Umbilical cord (tissue), 2 donors: ENCODE data around the gene POLA2. TPM values are rescaled to one million over a fixed set of nuclear protein-coding genes. Genes with fewer than 3 reads are reported as not detected.
"Not testable (repeated sequence)": the region's sequence is repeated elsewhere in the genome, so short reads cannot be mapped to it uniquely, and the experiment has no call there.

Experiments
- DNase-seq: peaks from one replicate; pipeline ENCODE4 v3.0.0-alpha.2; 2015; ENCODE audit warnings: low spot score
- total RNA-seq: library from RNA; depleted of rRNA; stranded (reverse); fragments of >200 nt; gene quantifications from one replicate; pipeline ENCODE4 v1.2.3, GENCODE V29; 2014; ENCODE audit warnings: low replicate concordance; ENCODE audit not compliant: insufficient read depth

POLA2 gene
- total RNA-seq, 1 donor from 2014 or later: 3.6 TPM

- DNase-seq: no peak
Observed at GRCh38 chr11:65242389-65242788, 19.4 kb upstream of the POLA2 start.

- no peak for DNase-seq
Observed at GRCh38 chr11:65243797-65244196, 18.0 kb upstream of the POLA2 start.

- not testable (repeated sequence) for DNase-seq
Observed at GRCh38 chr11:65245046-65245445, 16.7 kb upstream of the POLA2 start.

GRCh38 chr11:65246506-65246905 lies 15.3 kb upstream of the POLA2 start:
- no peak for DNase-seq

DNA sequence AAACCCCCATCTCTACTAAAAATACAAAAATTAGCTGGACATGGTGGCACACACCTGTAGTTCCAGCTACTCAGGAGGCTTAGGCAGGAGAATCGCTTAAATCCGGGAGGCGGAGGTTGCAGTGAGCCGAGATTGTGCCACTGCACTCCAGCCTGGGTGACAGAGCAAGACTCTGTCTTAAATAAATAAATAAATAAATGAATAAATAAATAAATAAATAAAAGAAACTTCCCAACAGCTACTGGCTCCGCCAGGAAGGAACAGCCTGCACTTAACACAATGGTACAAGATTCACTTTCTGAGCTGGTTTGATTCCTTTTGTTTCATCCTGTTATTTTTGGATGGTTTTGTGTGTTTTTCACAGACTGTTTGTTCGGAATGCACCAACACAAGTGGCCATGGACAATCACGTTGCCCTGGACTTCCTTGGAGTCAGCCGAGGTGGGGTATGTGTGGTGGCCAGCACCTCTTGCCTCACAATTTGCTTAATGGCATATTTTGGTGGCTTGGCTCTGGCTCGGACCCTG lies 13.5 kb upstream of the POLA2 start:
- not testable (repeated sequence) for DNase-seq

DNA sequence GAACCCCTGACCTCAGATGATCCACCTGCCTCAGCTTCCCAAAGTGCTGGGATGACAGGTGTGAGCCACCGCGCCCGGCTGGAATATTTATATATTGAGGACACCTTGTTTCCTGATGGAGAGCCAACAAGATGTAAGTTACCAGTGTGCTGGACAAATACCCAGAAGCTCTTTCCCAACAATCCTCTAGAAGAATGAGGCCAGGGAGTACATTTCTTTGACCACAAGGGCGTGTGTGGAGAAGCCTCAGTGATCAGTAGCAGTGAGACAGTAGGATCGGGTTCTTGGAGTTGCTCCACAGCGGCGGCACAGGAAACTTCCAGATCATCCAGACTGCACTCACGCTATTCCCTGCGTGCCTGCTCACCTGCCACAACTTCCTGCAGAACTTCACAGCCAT lies 10.3 kb upstream of the POLA2 start:
- DNase-seq: no peak

DNA sequence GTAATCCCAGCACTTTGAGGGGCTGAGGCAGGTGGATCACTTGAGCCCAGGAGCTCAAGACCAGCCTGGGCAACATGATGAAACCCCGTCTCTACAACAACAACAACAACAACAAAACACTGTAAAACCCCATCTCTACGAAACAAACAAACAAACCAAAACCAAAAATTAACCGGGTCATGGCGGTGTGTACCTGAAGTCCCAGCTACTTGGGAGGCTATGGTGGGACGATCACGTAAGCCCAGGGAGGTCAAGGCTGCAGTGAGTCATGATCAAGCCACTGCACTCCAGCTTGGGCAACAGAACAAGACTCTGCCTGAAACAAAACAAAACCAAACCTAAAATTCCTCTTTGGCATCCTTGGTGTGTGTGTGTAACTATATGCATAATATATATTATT lies 7.0 kb upstream of the POLA2 start:
- DNase-seq: no peak

GRCh38 chr11:65258988-65259387 lies 2.8 kb upstream of the POLA2 start:
- DNase-seq: no peak

GRCh38 chr11:65260302-65260701 lies 1.5 kb upstream of the POLA2 start:
- no peak for DNase-seq

GRCh38 chr11:65260756-65261590 lies 789 bp upstream of the POLA2 start:
- no peak for DNase-seq

- no peak for DNase-seq
Observed at GRCh38 chr11:65262381-65262680, 569 bp downstream of the POLA2 start.

DNA sequence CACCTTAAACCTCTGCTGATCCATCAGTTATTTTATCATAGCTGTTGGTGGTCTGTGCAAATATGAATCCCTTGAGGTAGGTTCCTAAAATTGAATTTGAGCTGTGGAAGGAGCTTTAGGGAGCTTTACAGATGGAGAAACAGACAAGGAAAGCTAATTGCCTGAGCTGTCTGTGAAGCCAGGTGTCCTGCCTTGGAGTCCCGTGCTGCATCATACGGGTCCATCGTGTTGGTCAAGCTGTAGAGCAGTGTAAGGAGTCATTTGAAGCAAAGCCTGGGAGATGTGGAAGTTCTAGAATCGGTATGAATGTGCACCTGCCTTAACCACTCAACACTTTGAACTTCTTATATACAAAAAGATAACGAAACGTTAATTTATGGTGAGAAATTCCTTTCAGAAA lies 1.0 kb downstream of the POLA2 start:
- no peak for DNase-seq

DNA sequence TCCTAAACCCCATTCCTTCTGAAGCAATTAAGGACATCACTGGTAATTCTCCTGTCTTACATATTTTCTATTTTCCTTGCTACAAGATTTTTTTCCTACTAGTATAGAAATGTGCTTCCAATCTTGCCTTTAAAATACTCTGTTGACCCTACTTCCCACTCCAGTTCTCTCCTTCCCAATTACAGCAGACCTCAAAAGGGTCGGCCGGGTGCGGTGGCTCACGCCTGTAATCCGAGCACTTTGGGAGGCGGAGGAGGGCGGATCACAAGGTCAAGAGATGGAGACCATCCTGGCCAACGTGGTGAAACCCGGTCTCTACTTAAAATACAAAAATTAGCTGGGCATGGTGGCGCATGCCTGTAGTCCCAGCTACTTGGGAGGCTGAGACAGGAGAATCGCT lies 3.0 kb downstream of the POLA2 start:
- DNase-seq: not testable (repeated sequence)

DNA sequence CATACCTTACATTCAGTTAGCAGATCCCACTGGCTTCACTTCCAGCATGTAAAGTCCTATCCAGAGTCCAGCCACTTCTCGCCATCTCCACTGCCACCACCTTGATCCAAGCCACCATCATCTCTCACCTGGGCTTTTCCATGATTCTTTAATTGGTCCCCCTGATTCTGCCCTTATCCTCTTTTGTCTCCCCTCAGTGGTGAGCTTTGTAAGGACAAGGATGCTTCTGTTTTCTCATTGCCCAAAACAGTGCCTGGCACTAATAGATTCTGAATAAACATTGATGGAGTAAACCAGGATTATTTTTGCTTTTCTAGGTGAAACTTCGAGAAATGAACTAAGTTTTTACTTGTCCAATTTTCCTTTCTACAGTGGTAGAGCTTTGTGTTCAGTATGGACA lies 4.4 kb downstream of the POLA2 start:
- no peak for DNase-seq

DNA sequence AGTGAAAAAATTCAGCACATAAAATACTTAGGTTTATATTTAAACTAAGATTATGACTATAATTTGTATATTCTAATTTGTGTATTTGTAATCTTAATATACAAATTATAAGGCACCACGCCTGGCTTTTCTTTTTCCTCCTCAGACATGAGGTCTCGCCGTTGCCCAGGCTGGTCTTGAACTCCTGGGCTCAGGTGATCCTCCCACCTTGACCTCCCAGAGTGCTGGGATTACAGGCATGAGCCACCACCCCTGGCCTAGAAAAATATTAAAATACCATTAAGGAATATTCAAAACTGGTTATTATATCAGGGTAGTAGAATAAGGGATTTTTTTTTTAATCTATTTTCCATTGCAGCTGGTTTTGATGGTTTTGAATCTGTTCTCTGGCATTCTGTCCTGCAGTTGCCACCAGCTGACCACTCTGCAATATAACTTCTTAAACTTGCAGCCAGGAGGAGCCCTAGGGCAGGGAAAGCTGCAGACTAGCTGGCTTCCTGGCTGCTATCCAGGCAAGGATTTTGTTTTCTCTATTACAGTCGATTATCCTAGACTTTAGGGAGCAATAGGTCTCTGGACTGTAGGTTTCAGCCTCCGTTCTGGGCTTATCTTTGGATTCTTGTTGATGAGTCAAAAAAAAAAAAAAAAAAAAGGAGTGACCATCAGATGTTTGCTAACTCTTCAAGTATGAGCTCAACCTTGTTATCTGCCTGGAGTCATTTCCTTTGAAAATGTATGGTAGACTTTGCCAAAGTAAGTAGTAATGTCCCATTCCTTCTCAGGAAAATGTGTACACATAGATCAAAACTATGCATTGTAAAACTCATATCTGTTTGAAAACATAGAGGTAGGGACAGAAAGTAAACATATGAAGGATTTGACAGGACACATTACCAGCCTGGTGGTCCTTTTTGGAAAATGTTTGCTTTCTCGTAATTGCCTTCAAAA lies 13.2 kb downstream of the POLA2 start:
- DNase-seq: peak; percentile 94

DNA sequence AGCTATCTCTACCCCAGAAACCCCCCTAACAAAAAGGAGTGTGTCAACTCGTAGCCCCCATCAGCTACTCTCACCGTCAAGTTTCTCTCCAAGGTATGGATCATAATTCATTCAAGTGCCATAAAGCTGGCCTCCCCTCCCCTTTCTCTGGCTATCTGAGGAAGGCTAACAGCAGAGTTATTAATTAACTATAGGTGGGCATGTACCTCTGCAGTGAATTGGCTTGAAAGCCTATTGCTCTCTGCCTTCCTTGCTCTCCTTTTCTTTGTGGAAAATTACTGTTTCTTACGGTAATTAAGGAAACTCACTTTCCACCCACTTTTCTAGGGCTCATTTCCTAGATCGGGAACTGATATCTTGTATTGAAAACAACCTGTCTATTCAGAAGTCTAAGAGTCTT lies 14.1 kb downstream of the POLA2 start:
- no peak for DNase-seq

GRCh38 chr11:65277631-65278277 lies 16.0 kb downstream of the POLA2 start:
- DNase-seq: peak; percentile 24

DNA sequence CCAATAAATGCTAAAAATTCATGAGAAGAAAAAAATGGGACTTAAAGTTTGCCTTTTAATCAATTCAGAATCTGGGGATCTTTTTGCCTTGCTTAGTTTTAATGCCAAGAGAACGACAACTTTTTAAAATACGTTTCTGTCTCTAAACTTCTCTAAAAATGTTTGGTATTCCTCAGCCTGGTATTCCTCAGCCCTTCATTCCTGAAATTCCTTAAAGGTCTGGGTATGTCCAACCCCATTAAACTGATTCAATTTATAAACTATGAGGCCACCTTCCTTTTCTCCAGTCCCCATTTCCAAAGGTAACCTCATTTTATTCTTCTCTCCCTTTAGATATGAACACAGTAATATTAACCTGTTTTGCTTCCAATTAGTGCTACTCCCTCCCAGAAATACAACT lies 16.6 kb downstream of the POLA2 start:
- no peak for DNase-seq

DNA sequence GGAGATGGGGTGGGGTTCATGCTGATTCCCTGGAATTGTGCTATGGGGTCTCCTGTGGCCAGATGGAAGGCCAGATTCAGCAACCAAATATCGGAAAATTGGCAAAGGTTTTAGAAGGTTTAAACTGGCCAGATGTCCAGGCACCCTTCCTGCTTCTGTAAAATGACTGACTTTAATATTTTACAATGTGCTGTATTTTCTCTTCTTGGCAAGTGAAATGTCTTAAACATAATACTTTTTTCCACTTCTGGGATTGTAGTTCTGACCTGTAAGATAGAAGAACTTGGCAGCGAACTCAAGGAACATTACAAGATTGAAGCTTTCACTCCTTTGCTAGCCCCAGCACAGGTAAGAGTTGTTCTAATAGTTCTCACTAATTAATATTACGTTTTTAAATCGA lies 17.5 kb downstream of the POLA2 start:
- no peak for DNase-seq

DNA sequence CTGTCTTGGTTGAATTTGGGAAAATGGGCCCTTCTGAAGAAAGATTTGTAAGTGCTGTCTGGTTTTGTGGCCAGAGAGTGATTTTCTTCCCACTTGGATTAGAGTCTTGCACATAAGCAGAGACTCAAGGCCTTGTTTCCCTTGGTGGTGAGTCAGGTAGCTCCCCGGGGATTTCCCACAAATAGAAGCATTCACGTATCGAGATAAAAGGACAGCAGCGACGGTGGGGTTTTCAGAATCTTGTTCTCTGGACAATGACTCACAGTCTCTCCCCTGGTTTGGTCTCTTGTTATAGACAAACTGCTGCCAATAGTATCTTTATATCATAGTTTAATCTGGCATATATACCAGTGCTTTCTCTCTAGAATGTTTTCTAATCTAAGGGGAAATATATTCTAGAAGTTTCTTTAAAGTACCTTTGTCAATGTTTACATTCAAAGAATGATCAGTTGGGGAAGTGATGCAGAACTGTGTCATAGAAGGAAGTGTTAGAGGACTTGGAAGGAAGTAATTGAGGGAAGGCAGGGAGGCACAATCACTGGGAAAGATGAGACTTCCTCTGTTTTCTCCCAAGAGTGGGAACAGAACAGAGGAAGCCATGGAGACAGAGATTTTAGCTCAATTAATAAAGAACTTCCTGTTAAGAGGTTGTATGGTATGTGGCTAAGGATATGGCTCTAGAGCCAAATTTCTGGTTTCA lies 18.1 kb downstream of the POLA2 start:
- DNase-seq: peak; percentile 41

GRCh38 chr11:65280646-65281045 lies 18.9 kb downstream of the POLA2 start:
- no peak for DNase-seq
